GM12878 (cell line): Measurements from ENCODE around the gene GATAD2B. TPM values are rescaled to one million over a fixed set of nuclear protein-coding genes. Genes with fewer than 3 reads are reported as not detected.

ENCODE experiments used
- ATAC-seq: fragments of 200-7000 bp; cut with Tn5 transposase; 3 replicates; pipeline ENCODE4 v1.9.1; 2020; ENCODE audit warnings: mild to moderate bottlenecking, moderate library complexity
- BruUV-seq: library from RNA; stranded (reverse); fragments of 400-500 nt; replicated peaks from 2 replicates; lab custom pipeline; 2021; lab: Mats Ljungman, UMichigan
- CTCF ChIA-PET: fragments of 300-600 bp; sonication (Branson Sonifier 250); formaldehyde crosslinking; extraction: SDS; loops from one replicate; lab custom pipeline; 2021; ENCODE audit warnings: inconsistent platforms; lab: Yijun Ruan, JAX
- POLR2A ChIA-PET: fragments of 350-600 bp; formaldehyde crosslinking; extraction: SDS; loops from one replicate; lab custom pipeline; 2021; ENCODE audit warnings: inconsistent platforms; lab: Charles Lee
- RAD21 ChIA-PET: fragments of 300-600 bp; sonication (Branson Sonifier 250); formaldehyde crosslinking; loops from one replicate; lab custom pipeline; 2023; ENCODE audit warnings: antibody characterized with exemption; ENCODE audit not compliant: unreplicated experiment; lab: Charles Lee
- SMC1A ChIA-PET: fragments of 300-600 bp; sonication (Branson Sonifier 250); formaldehyde crosslinking; loops from one replicate; lab custom pipeline; 2023; ENCODE audit not compliant: unreplicated experiment, uncharacterized antibody; lab: Charles Lee
- DNase-seq: peaks from one replicate; pipeline ENCODE4 v3.0.0-alpha.2; 2011; ENCODE audit warnings: low read depth, low spot score
- FAIRE-seq: peaks from 3 replicates; lab custom pipeline; 2011; peaks lifted over from hg19 to GRCh38; lab: Jason Lieb, UNC
- H2AFZ ChIP-seq: 2 replicates; pipeline ENCODE4 v1.6.0; 2011; ENCODE audit warnings: low read depth, low read length, control low read depth; ENCODE audit not compliant: control insufficient read depth
- H3K27ac ChIP-seq: 2 replicates; pipeline ENCODE4 v1.5.1; 2011; ENCODE audit warnings: control low read depth; ENCODE audit not compliant: control insufficient read depth, insufficient read depth
- H3K27me3 ChIP-seq, 2 experiments: replicated peaks in 1 of 2; 2 replicates each; pipeline versions ENCODE4 v1.6.0 to v1.6.1; 2011; ENCODE audit warnings: low read length in 1 of 2; ENCODE audit not compliant: control insufficient read depth in 2 of 2, insufficient read depth in 2 of 2
- H3K36me3 ChIP-seq, 2 experiments: 2 replicates each; pipeline ENCODE4 v1.5.1; 2011; ENCODE audit warnings: low read length in 1 of 2; ENCODE audit not compliant: control insufficient read depth in 2 of 2, insufficient read depth in 2 of 2
- H3K4me1 ChIP-seq: 2 replicates; pipeline ENCODE4 v1.6.1; 2011; ENCODE audit warnings: mild to moderate bottlenecking, low read length, moderate library complexity, mixed read lengths; ENCODE audit not compliant: control insufficient read depth, insufficient read depth
- H3K4me2 ChIP-seq: 2 replicates; pipeline ENCODE4 v1.6.0; 2011; ENCODE audit warnings: control low read depth; ENCODE audit not compliant: control insufficient read depth, insufficient read depth
- H3K4me3 ChIP-seq: fragments of 200-600 bp; sonication (generic); 2 replicates; pipeline ENCODE4 v1.5.1; 2016
- H3K79me2 ChIP-seq: 2 replicates; pipeline ENCODE4 v1.6.0; 2011; ENCODE audit warnings: low read length; ENCODE audit not compliant: control insufficient read depth, insufficient read depth
- H3K9ac ChIP-seq: 2 replicates; pipeline ENCODE4 v1.8.0; 2011; ENCODE audit warnings: low read length, control low read depth, mixed read lengths; ENCODE audit not compliant: control insufficient read depth, insufficient read depth
- H3K9me3 ChIP-seq: replicated peaks from 3 replicates; pipeline ENCODE4 v1.5.1; 2011; ENCODE audit warnings: mild to moderate bottlenecking, low read length; ENCODE audit not compliant: control insufficient read depth, insufficient read depth
- H4K20me1 ChIP-seq: 2 replicates; pipeline ENCODE4 v1.6.0; 2011; ENCODE audit not compliant: control insufficient read depth, insufficient read depth
- CBX3 ChIP-seq: fragments of 200-600 bp; sonication (generic); IDR thresholded peaks from 2 replicates; pipeline ENCODE4 v1.6.1; 2016; ENCODE audit warnings: low read depth, borderline replicate concordance
- EP300 ChIP-seq, 2 experiments: fragments of 150-350 bp in 1 of 2; IDR thresholded peaks; 2 replicates each; pipeline ENCODE4 v1.6.1; 2011 to 2012; ENCODE audit warnings: low read depth in 2 of 2, low read length in 2 of 2, borderline replicate concordance in 1 of 2, improper control_type of control experiment in 1 of 2, inconsistent platforms in 1 of 2; ENCODE audit not compliant: control insufficient read depth in 1 of 2
- FOXK2 ChIP-seq: fragments of 450-650 bp; IDR thresholded peaks from 2 replicates; pipeline ENCODE4 v1.6.1; 2017; ENCODE audit warnings: mild to moderate bottlenecking, moderate library complexity
- PML ChIP-seq: IDR thresholded peaks from 2 replicates; pipeline ENCODE4 v1.6.1; 2012; ENCODE audit warnings: low read length, inconsistent platforms
- POU2F2 ChIP-seq: IDR thresholded peaks from 3 replicates; pipeline ENCODE4 v1.6.1; 2011; ENCODE audit warnings: low read depth, mild to moderate bottlenecking, low read length, borderline replicate concordance
- RFX5 ChIP-seq: IDR thresholded peaks from 2 replicates; pipeline ENCODE4 v1.6.1; 2011; ENCODE audit warnings: low read depth, low read length, improper control_type of control experiment
- SMARCA5 ChIP-seq: fragments of 450-650 bp; IDR thresholded peaks from 2 replicates; pipeline ENCODE4 v1.6.1; 2017; ENCODE audit warnings: mild to moderate bottlenecking
- STAT1 ChIP-seq: fragments of 450-650 bp; conservative IDR thresholded peaks from 2 replicates; pipeline ENCODE4 v1.6.1; 2014; ENCODE audit warnings: antibody characterized with exemption, mild to moderate bottlenecking
- TAF1 ChIP-seq: IDR thresholded peaks from 2 replicates; pipeline ENCODE4 v1.6.1; 2011; ENCODE audit warnings: mild to moderate bottlenecking, low read depth, low read length, borderline replicate concordance
- WGBS: methylation state at CpG from one replicate; pipeline ENCODE4 v1.1.6; 2016; ENCODE audit warnings: low lambda C conversion rate; ENCODE audit not compliant: insufficient replicate concordance, insufficient coverage; ENCODE audit errors: missing lambda C conversion rate; 5-methylcytosine and 5-hydroxymethylcytosine counted together
- in situ Hi-C: fragments of 300-500 bp; cut with MboI; formaldehyde crosslinking; loops from 9 replicates; pipeline ENCODE4 v1.14.3; 2018; ENCODE audit warnings: mixed read lengths
- intact Hi-C: fragments of 100-400 bp; cut with micrococcal nuclease; formaldehyde crosslinking; loops from one replicate; pipeline ENCODE4 v1.14.2; 2022; ENCODE audit not compliant: unreplicated experiment
- polyA plus RNA-seq, 11 experiments: library from polyadenylated mRNA; depleted of rRNA in 4 of 11; unstranded in 6 of 11; stranded (reverse) in 5 of 11; fragments of >200 nt; fragmentation: Nextera tagmentation in 4 of 11; fragmentation: Illumina TruSeq in 1 of 11; extraction: Ambion mirVana in 4 of 11; extraction: Trizol in 1 of 11; gene quantifications; 1 replicate in 1 of 11; 2 replicates in 10 of 11; pipeline versions ENCODE4 v1.2.1 to v1.2.3, GENCODE V29; 2011 to 2016; ENCODE audit warnings: inconsistent platforms in 2 of 11, missing spikeins in 2 of 11, low read depth in 1 of 11
- total RNA-seq, 4 experiments: library from RNA; depleted of rRNA in 3 of 4; stranded (reverse); fragments of >200 nt in 3 of 4; fragmentation: Illumina TruSeq in 1 of 4; extraction: Trizol in 1 of 4; gene quantifications; 2 replicates each; pipeline versions ENCODE4 v1.2.1 to v1.2.3, GENCODE V29; 2013 to 2021
- TF ChIP-seq, protein P1 (sequence below), 3 experiments: IDR thresholded peaks in 2 of 3; conservative IDR thresholded peaks in 1 of 3; 2 replicates each; pipeline ENCODE4 v1.5.1; 2011; ENCODE audit warnings: low read depth in 3 of 3, low read length in 3 of 3, mild to moderate bottlenecking in 3 of 3, control low read depth in 2 of 3, moderate library complexity in 2 of 3, inconsistent platforms in 1 of 3, mixed read lengths in 1 of 3; ENCODE audit not compliant: control insufficient read depth in 2 of 3, insufficient read depth in 1 of 3; ENCODE audit errors: extremely low read depth in 1 of 3
- TF ChIP-seq, protein P2 (sequence below): fragments of 450-650 bp; formaldehyde crosslinking; IDR thresholded peaks from 2 replicates; pipeline ENCODE4 v1.4.0; 2022; ENCODE audit warnings: mild to moderate bottlenecking, moderate library complexity
- TF ChIP-seq, protein P3 (sequence below): IDR thresholded peaks from 2 replicates; pipeline ENCODE4 v1.6.1; 2012; ENCODE audit warnings: mild to moderate bottlenecking, low read depth, low read length
- TF ChIP-seq, protein P4 (sequence below): IDR thresholded peaks from 2 replicates; pipeline ENCODE4 v1.6.1; 2012; ENCODE audit warnings: low read depth, low read length, improper control_type of control experiment

Gene GATAD2B
- total and polyA plus RNA-seq, 10 of the 15 experiments (the other 5 are each of a cell fraction or from before 2014, with no cell fraction given): 2.4 to 63.1 (median 8.7) TPM

DNA sequence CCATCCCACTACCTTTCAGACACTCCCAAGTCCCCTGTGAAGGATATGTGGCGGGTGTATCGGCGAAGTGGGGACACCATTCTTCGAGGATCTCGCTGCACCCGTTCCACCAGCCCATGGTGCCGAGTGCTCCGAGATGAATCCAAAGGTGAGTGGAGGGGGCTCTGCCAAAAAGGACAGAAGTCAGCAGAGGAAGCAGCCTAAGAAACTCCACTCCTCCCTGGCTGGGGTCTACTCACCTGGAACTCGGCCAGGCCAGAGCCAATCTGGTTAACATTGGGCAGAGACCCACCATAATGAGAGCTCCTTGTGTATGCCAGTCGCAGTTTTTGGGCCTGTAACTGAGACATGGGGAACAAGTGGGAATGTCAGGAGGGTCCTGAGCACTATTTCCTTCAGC, 32.1 kb upstream of the GATAD2B start:
- no peak for TF ChIP-seq PML
- TF ChIP-seq CBX3: no peak
- TF ChIP-seq STAT1: no peak
- TF ChIP-seq, protein P1, sequence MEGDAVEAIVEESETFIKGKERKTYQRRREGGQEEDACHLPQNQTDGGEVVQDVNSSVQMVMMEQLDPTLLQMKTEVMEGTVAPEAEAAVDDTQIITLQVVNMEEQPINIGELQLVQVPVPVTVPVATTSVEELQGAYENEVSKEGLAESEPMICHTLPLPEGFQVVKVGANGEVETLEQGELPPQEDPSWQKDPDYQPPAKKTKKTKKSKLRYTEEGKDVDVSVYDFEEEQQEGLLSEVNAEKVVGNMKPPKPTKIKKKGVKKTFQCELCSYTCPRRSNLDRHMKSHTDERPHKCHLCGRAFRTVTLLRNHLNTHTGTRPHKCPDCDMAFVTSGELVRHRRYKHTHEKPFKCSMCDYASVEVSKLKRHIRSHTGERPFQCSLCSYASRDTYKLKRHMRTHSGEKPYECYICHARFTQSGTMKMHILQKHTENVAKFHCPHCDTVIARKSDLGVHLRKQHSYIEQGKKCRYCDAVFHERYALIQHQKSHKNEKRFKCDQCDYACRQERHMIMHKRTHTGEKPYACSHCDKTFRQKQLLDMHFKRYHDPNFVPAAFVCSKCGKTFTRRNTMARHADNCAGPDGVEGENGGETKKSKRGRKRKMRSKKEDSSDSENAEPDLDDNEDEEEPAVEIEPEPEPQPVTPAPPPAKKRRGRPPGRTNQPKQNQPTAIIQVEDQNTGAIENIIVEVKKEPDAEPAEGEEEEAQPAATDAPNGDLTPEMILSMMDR (IDR thresholded peaks at IDR 0.05 in 2 of 3, conservative IDR thresholded peaks at IDR 0.05 in 1 of 3; ENCODE audit: control insufficient read depth in 2 of 3, extremely low read depth in 1 of 3, insufficient read depth in 1 of 3, low read depth in 3 of 3, low read length in 3 of 3): no peak
- no peak for TF ChIP-seq EP300 (IDR thresholded peaks at IDR 0.05; ENCODE audit: borderline replicate concordance in 1 of 2, control insufficient read depth in 1 of 2, low read depth in 2 of 2, low read length in 2 of 2)
- no peak for TF ChIP-seq POU2F2
- TF ChIP-seq, protein P2, sequence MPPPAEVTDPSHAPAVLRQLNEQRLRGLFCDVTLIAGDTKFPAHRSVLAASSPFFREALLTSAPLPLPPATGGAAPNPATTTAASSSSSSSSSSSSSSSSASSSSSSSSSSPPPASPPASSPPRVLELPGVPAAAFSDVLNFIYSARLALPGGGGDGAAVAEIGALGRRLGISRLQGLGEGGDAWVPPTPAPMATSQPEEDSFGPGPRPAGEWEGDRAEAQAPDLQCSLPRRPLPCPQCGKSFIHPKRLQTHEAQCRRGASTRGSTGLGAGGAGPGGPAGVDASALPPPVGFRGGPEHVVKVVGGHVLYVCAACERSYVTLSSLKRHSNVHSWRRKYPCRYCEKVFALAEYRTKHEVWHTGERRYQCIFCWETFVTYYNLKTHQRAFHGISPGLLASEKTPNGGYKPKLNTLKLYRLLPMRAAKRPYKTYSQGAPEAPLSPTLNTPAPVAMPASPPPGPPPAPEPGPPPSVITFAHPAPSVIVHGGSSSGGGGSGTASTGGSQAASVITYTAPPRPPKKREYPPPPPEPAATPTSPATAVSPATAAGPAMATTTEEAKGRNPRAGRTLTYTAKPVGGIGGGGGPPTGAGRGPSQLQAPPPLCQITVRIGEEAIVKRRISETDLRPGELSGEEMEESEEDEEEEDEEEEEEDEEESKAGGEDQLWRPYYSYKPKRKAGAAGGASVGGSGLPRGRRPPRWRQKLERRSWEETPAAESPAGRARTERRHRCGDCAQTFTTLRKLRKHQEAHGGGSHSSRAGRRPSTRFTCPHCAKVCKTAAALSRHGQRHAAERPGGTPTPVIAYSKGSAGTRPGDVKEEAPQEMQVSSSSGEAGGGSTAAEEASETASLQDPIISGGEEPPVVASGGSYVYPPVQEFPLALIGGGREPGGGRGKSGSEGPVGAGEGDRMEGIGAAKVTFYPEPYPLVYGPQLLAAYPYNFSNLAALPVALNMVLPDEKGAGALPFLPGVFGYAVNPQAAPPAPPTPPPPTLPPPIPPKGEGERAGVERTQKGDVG: no peak
- no peak for TF ChIP-seq TAF1
- TF ChIP-seq, protein P3, sequence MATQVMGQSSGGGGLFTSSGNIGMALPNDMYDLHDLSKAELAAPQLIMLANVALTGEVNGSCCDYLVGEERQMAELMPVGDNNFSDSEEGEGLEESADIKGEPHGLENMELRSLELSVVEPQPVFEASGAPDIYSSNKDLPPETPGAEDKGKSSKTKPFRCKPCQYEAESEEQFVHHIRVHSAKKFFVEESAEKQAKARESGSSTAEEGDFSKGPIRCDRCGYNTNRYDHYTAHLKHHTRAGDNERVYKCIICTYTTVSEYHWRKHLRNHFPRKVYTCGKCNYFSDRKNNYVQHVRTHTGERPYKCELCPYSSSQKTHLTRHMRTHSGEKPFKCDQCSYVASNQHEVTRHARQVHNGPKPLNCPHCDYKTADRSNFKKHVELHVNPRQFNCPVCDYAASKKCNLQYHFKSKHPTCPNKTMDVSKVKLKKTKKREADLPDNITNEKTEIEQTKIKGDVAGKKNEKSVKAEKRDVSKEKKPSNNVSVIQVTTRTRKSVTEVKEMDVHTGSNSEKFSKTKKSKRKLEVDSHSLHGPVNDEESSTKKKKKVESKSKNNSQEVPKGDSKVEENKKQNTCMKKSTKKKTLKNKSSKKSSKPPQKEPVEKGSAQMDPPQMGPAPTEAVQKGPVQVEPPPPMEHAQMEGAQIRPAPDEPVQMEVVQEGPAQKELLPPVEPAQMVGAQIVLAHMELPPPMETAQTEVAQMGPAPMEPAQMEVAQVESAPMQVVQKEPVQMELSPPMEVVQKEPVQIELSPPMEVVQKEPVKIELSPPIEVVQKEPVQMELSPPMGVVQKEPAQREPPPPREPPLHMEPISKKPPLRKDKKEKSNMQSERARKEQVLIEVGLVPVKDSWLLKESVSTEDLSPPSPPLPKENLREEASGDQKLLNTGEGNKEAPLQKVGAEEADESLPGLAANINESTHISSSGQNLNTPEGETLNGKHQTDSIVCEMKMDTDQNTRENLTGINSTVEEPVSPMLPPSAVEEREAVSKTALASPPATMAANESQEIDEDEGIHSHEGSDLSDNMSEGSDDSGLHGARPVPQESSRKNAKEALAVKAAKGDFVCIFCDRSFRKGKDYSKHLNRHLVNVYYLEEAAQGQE: no peak
- TF ChIP-seq RFX5: no peak
- no peak for TF ChIP-seq FOXK2
- no peak for TF ChIP-seq SMARCA5
- TF ChIP-seq, protein P4, sequence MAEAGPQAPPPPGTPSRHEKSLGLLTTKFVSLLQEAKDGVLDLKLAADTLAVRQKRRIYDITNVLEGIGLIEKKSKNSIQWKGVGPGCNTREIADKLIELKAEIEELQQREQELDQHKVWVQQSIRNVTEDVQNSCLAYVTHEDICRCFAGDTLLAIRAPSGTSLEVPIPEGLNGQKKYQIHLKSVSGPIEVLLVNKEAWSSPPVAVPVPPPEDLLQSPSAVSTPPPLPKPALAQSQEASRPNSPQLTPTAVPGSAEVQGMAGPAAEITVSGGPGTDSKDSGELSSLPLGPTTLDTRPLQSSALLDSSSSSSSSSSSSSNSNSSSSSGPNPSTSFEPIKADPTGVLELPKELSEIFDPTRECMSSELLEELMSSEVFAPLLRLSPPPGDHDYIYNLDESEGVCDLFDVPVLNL: no peak
- ChIA-PET POLR2A (interaction anchor here (1.1 to 5.5 kb wide), 4 partner anchors 8 to 12 kb away, joined by 3 to 38 read pairs (median 3); partner anchors contain the start of genes CREB3L4, DENND4B and SLC39A1), SMC1A (interaction anchor here (2.2 to 6.9 kb wide), 2 partner anchors 12 to 22 kb away, joined by 8 to 31 read pairs; partner anchors contain the start of genes CREB3L4 and JTB), CTCF (interaction anchor here (1.1 to 5.0 kb wide), 4 partner anchors 8 to 157 kb away, joined by 3 to 27 read pairs (median 10); partner anchors contain the start of genes CREB3L4, DENND4B and RAB13), RAD21 (no interaction called here)
- BruUV-seq: no TSS peak
- DNase-seq (no peak), ATAC-seq (no peak), FAIRE-seq (no peak)
- intact Hi-C loops: no loop called here
- peak overlapping the region; percentile 62 for H3K4me2 ChIP-seq
- WGBS: 94% methylated on average over 10 of the region's 10 CpGs
- no peaks in the 10 kb centered on the region for H3K9me3 ChIP-seq
- in situ Hi-C loops: no loop called here
- H3K79me2 ChIP-seq: peaks cover 56% of the 10 kb centered on the region
- H3K4me1 ChIP-seq: peaks cover 12% of the 10 kb centered on the region
- H3K27ac ChIP-seq: no peak overlapping the region
- H3K27me3 ChIP-seq: no peaks in the 10 kb centered on the region
- no peak overlapping the region for H2AFZ ChIP-seq
- H3K4me3 ChIP-seq: peak overlapping the region; percentile 26; the same call in 1 of the 2 replicates
- H3K36me3 ChIP-seq: peaks cover 17 to 29% of the 10 kb centered on the region in 2 experiments; a peak in 3 of 4 replicates
- peaks cover 12% of the 10 kb centered on the region; the same call in 1 of the 2 replicates for H4K20me1 ChIP-seq
- no peak overlapping the region; the same call in 1 of the 2 replicates for H3K9ac ChIP-seq
